Activated CD8-positive, alpha-beta T cell treated with anti-CD3 and anti-CD28 coated beads, Interleukin-2, amount 10 ng/mL, durations not matched to agents 7 days and 5 days (primary cell): ENCODE measurements around the gene OSR1. TPM values are rescaled to one million over a fixed set of nuclear protein-coding genes. Genes with fewer than 3 reads are reported as not detected.
"Not testable (repeated sequence)": the region's sequence is repeated elsewhere in the genome, so short reads cannot be mapped to it uniquely, and the experiment has no call there.

Experiments
- ATAC-seq: fragments of 150-1000 bp; cut with Tn5 transposase; one replicate; pipeline ENCODE4 v1.10.0; 2021; ENCODE audit warnings: moderate library complexity
- CTCF ChIA-PET: fragments of 350-600 bp; sonication (Branson Sonifier 250); formaldehyde crosslinking; loops from one replicate; lab custom pipeline; 2021; ENCODE audit warnings: antibody characterized with exemption; lab: Charles Lee
- POLR2A ChIA-PET: fragments of 350-600 bp; sonication (Branson Sonifier 250); formaldehyde crosslinking; loops from one replicate; lab custom pipeline; 2021; ENCODE audit warnings: antibody characterized with exemption; lab: Charles Lee
- DNase-seq: peaks from one replicate; pipeline ENCODE4 v3.0.0-alpha.2; 2020
- H3K27ac Mint-ChIP-seq: one replicate; pipeline ENCODE4 v1.8.0; 2021; ENCODE audit warnings: mild to moderate bottlenecking, mixed read lengths
- H3K27me3 Mint-ChIP-seq: one replicate; pipeline ENCODE4 v1.8.0; 2021; ENCODE audit warnings: low read depth, mixed read lengths
- H3K36me3 Mint-ChIP-seq: one replicate; pipeline ENCODE4 v1.8.0; 2021; ENCODE audit warnings: low read depth, mixed read lengths
- H3K4me1 Mint-ChIP-seq: one replicate; pipeline ENCODE4 v1.8.0; 2021; ENCODE audit warnings: low read depth, mixed read lengths
- H3K4me3 Mint-ChIP-seq: one replicate; pipeline ENCODE4 v1.8.0; 2021; ENCODE audit warnings: mild to moderate bottlenecking, mixed read lengths
- H3K9me3 Mint-ChIP-seq: one replicate; pipeline ENCODE4 v1.8.0; 2022; ENCODE audit warnings: mixed read lengths; ENCODE audit not compliant: insufficient read depth
- total RNA-seq, 2 experiments: library from RNA; stranded (reverse); gene quantifications; one replicate each; pipeline ENCODE4 v1.2.3, GENCODE V29; 2021

The OSR1 gene
- total RNA-seq, 2 experiments from 2014 or later = not detected

GRCh38 chr2:19330436-19330835 lies 28.0 kb downstream of the OSR1 start:
- Mint-ChIP-seq H3K27me3 (no peaks in the 10 kb centered on the region), H3K27ac (no peak overlapping the region), H3K9me3 (no peaks in the 10 kb centered on the region), H3K36me3 (no peaks in the 10 kb centered on the region), H3K4me3 (no peak overlapping the region), H3K4me1 (no peaks in the 10 kb centered on the region)
- ChIA-PET POLR2A (no interaction called here), CTCF (no interaction called here)
- DNase-seq (no peak), ATAC-seq (no peak)

DNA sequence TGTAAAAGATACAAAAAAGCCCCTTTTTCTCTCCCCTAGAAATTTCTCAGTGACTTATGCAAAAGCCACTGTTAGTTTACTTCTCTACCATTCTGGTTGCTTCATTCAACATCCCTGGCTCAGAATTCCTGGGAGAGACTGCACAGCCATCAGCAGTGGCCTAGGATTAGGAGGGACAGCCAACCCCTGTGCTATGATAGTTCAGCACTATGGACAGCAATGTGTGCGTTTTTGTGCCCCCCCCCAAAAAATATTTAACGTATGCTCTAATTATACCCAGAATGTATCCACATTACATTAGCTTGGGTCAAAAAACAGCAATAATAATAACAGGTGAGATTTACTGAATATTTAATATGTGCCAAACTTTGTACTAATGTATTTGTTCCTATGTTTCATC lies 29.0 kb downstream of the OSR1 start:
- H3K4me1 Mint-ChIP-seq = no peaks in the 10 kb centered on the region
- POLR2A ChIA-PET = no interaction called here
- CTCF ChIA-PET = no interaction called here
- no peaks in the 10 kb centered on the region for H3K36me3 Mint-ChIP-seq
- DNase-seq = no peak
- H3K4me3 Mint-ChIP-seq = no peak overlapping the region
- no peaks in the 10 kb centered on the region for H3K9me3 Mint-ChIP-seq
- H3K27me3 Mint-ChIP-seq = no peaks in the 10 kb centered on the region
- ATAC-seq = no peak
- no peak overlapping the region for H3K27ac Mint-ChIP-seq

- CTCF ChIA-PET = no interaction called here
- H3K36me3 Mint-ChIP-seq = no peaks in the 10 kb centered on the region
- H3K9me3 Mint-ChIP-seq = no peaks in the 10 kb centered on the region
- ATAC-seq = no peak
- H3K4me1 Mint-ChIP-seq = no peaks in the 10 kb centered on the region
- H3K27me3 Mint-ChIP-seq = no peaks in the 10 kb centered on the region
- H3K27ac Mint-ChIP-seq = no peak overlapping the region
- no peak for DNase-seq
- POLR2A ChIA-PET = no interaction called here
- no peak overlapping the region for H3K4me3 Mint-ChIP-seq
Observed at GRCh38 chr2:19327496-19327895, 30.9 kb downstream of the OSR1 start.

DNA sequence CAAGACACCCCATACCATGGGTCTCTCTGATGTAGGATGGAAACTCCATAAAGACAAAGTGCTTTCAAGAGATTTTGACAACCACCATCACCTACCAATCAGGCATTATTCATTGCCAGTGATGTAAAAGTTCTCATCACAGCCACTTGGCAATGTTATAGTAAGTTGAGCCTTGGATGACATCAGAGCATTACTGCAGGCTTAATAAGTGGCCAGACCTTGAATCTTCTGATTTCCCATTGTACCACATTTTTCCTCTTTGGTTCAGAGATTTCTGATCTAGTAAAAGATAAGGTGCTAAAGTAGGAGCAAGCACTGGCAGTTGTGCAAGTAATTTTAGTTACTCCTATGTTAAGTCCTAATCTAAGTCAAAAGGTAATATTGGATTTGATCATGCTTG lies 36.5 kb downstream of the OSR1 start:
- Mint-ChIP-seq H3K4me1 (no peaks in the 10 kb centered on the region), H3K9me3 (no peaks in the 10 kb centered on the region), H3K27ac (no peak overlapping the region), H3K36me3 (no peaks in the 10 kb centered on the region), H3K27me3 (no peaks in the 10 kb centered on the region), H3K4me3 (no peak overlapping the region)
- ChIA-PET CTCF (no interaction called here), POLR2A (no interaction called here)
- ATAC-seq (no peak), DNase-seq (no peak)

GRCh38 chr2:19320813-19321212 lies 37.6 kb downstream of the OSR1 start:
- CTCF ChIA-PET = interaction anchor here (1.1 kb wide), 1 partner anchor 34 kb away, joined by 3 read pairs; no protein-coding TSS in a partner anchor
- Mint-ChIP-seq H3K36me3 (no peaks in the 10 kb centered on the region), H3K4me3 (no peak overlapping the region)

GRCh38 chr2:19319698-19320097 lies 38.7 kb downstream of the OSR1 start:
- ChIA-PET CTCF (interaction anchor here (1.1 kb wide), 1 partner anchor 35 kb away, joined by 3 read pairs; no protein-coding TSS in a partner anchor), POLR2A (no interaction called here)
- DNase-seq = no peak
- no peak overlapping the region for H3K4me3 Mint-ChIP-seq
- no peak for ATAC-seq
- H3K4me1 Mint-ChIP-seq = no peaks in the 10 kb centered on the region
- no peaks in the 10 kb centered on the region for H3K9me3 Mint-ChIP-seq
- H3K27me3 Mint-ChIP-seq = no peaks in the 10 kb centered on the region
- H3K27ac Mint-ChIP-seq = no peak overlapping the region
- no peaks in the 10 kb centered on the region for H3K36me3 Mint-ChIP-seq

More at GRCh38 chr2:19320813-19321212, 37.6 kb downstream of the OSR1 start:
- no peak for ATAC-seq
- Mint-ChIP-seq H3K9me3 (no peaks in the 10 kb centered on the region), H3K4me1 (no peaks in the 10 kb centered on the region), H3K27ac (no peak overlapping the region), H3K27me3 (no peaks in the 10 kb centered on the region)
- DNase-seq = no peak
- POLR2A ChIA-PET = no interaction called here

GRCh38 chr2:19319064-19319463 lies 39.4 kb downstream of the OSR1 start:
- no peaks in the 10 kb centered on the region for H3K27me3 Mint-ChIP-seq
- DNase-seq (no peak), ATAC-seq (no peak)
- ChIA-PET POLR2A (no interaction called here), CTCF (no interaction called here)
- H3K4me3 Mint-ChIP-seq = no peak overlapping the region
- no peaks in the 10 kb centered on the region for H3K36me3 Mint-ChIP-seq
- H3K27ac Mint-ChIP-seq = no peak overlapping the region
- no peaks in the 10 kb centered on the region for H3K9me3 Mint-ChIP-seq
- H3K4me1 Mint-ChIP-seq = no peaks in the 10 kb centered on the region

GRCh38 chr2:19313553-19313952 lies 44.9 kb downstream of the OSR1 start:
- H3K27me3 Mint-ChIP-seq = no peaks in the 10 kb centered on the region
- H3K4me1 Mint-ChIP-seq = no peaks in the 10 kb centered on the region
- DNase-seq (no peak), ATAC-seq (no peak)
- H3K36me3 Mint-ChIP-seq = no peaks in the 10 kb centered on the region
- no peaks in the 10 kb centered on the region for H3K9me3 Mint-ChIP-seq
- no peak overlapping the region for H3K27ac Mint-ChIP-seq
- ChIA-PET POLR2A (no interaction called here), CTCF (no interaction called here)
- H3K4me3 Mint-ChIP-seq = no peak overlapping the region

DNA sequence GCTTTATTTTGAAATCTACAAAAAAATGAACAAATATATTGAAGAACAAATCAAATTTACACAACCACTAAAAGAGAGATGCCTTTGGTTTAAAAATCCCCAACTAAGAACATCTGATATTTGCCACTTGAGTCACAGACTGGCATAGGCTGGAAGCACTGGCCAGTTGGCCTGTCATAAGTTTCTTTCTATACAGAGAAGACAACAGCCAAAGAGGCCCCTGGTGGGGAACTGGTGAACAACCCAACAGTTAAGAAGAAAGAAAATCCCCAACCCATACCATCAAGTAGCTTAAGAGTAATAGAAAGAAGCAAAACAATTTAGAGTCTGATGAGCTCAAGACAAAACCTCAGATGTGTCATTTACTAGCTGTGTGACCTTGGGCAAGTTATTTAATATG lies 45.5 kb downstream of the OSR1 start:
- ChIA-PET CTCF (no interaction called here), POLR2A (no interaction called here)
- Mint-ChIP-seq H3K36me3 (no peaks in the 10 kb centered on the region), H3K4me3 (no peak overlapping the region), H3K9me3 (no peaks in the 10 kb centered on the region), H3K27me3 (no peaks in the 10 kb centered on the region), H3K4me1 (no peaks in the 10 kb centered on the region), H3K27ac (no peak overlapping the region)
- DNase-seq (no peak), ATAC-seq (no peak)

DNA sequence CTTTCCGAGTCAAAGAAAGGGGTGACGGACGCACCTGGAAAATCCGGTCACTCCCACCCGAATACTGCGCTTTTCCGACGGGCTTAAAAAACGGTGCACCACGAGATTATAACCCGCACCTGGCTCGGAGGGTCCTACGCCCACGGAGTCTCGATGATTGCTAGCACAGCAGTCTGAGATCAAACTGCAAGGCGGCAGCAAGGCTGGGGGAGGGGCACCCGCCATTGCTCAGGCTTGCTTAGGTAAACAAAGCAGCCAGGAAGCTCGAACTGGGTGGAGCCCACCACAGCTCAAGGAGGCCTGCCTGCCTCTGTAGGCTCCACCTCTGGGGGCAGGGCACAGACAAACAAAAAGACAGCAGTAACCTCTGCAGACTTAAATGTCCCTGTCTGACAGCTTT lies 52.4 kb downstream of the OSR1 start:
- H3K27me3 Mint-ChIP-seq, H3K36me3 Mint-ChIP-seq, ATAC-seq, H3K27ac Mint-ChIP-seq, H3K4me3 Mint-ChIP-seq, H3K4me1 Mint-ChIP-seq, DNase-seq, POLR2A ChIA-PET, CTCF ChIA-PET, H3K9me3 Mint-ChIP-seq: not testable (repeated sequence)

DNA sequence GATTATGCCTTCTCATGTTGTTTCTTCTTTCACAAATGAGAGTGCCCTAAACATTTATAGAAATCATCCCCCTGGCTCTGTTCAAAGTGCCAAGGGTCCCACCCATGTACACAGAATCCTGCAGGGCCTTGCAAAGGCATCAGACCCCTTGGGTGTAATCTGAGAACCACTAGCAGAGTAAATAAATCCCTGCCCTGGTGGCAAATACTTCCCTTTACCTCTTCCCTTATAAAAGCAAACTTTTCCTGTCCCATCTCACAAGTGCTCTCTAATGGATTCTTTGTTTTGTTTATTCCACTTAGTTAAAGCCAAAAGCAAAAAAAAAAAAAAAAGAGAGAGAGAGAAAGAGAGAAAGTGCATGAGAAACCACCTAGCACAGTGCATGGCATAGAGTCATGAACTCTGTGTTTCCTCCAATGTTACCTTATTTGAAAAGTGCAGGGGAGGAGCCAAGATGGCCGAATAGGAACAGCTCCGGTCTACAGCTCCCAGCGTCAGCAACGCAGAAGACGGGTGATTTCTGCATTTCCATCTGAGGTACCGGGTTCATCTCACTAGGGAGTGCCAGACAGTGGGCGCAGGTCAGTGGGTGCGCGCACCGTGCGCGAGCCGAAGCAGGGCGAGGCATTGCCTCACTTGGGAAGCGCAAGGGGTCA lies 52.9 kb downstream of the OSR1 start:
- POLR2A ChIA-PET = interaction anchor here (0.6 kb wide), 1 partner anchor 1950 kb away, joined by 3 read pairs; no protein-coding TSS in a partner anchor
- DNase-seq, H3K36me3 Mint-ChIP-seq, CTCF ChIA-PET, ATAC-seq, H3K4me3 Mint-ChIP-seq, H3K27me3 Mint-ChIP-seq, H3K4me1 Mint-ChIP-seq, H3K27ac Mint-ChIP-seq, H3K9me3 Mint-ChIP-seq: not testable (repeated sequence)

DNA sequence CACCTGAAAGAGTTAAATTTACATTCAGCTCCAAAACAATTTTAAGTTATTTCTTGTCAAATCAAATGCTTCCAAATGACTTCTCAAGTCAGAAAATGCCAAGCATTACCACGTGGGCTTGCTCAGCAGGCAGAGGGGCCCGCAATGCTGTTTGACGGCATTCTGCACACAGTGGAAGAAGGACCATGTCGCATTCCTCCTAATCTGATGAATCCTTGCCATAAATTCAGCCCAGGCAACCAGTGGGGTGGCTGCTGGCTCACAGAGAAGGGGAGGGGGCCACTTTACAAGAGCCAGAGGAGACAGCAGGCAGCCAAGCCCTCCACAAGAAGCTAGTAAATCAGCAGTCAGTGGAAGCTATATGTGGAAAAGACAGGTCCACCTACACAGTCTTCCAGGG lies 56.7 kb downstream of the OSR1 start:
- H3K36me3 Mint-ChIP-seq = no peaks in the 10 kb centered on the region
- no peaks in the 10 kb centered on the region for H3K27me3 Mint-ChIP-seq
- DNase-seq (no peak), ATAC-seq (no peak)
- no peaks in the 10 kb centered on the region for H3K9me3 Mint-ChIP-seq
- no peak overlapping the region for H3K4me3 Mint-ChIP-seq
- H3K4me1 Mint-ChIP-seq = no peaks in the 10 kb centered on the region
- CTCF ChIA-PET = no interaction called here
- POLR2A ChIA-PET = no interaction called here
- H3K27ac Mint-ChIP-seq = no peak overlapping the region
